Fibroblast of lung (primary cell): Measurements from ENCODE around the gene SLIT3. TPM values are rescaled to one million over a fixed set of nuclear protein-coding genes. Genes with fewer than 3 reads are reported as not detected.
A peak's percentile ranks its signal among the peaks of the same experiment; 100 is the strongest.

Experiments used
- DNase-seq, 2 donors: peaks; one replicate each; pipeline versions ENCODE4 v3.0.0 to v3.0.0-alpha.2; 2010; ENCODE audit warnings: low read depth in 2 of 2
- H2AFZ ChIP-seq: 2 replicates; pipeline ENCODE4 v1.5.1; 2012; ENCODE audit warnings: low read length, control low read depth, inconsistent platforms
- H3K27ac ChIP-seq: 2 replicates; pipeline ENCODE4 v1.5.1; 2011; ENCODE audit warnings: low read length, control low read depth; ENCODE audit not compliant: insufficient read depth
- H3K27me3 ChIP-seq: 2 replicates; pipeline ENCODE4 v1.5.1; 2011; ENCODE audit warnings: mild to moderate bottlenecking, low read length; ENCODE audit not compliant: control insufficient read depth, insufficient read depth
- H3K36me3 ChIP-seq: 2 replicates; pipeline ENCODE4 v1.5.1; 2011; ENCODE audit warnings: low read length; ENCODE audit not compliant: control insufficient read depth, insufficient read depth
- H3K4me1 ChIP-seq: 2 replicates; pipeline ENCODE4 v1.5.1; 2011; ENCODE audit warnings: low read length; ENCODE audit not compliant: control insufficient read depth, insufficient read depth; ENCODE audit errors: extremely low read depth
- H3K4me2 ChIP-seq: 2 replicates; pipeline ENCODE4 v1.5.1; 2011; ENCODE audit warnings: low read length, control low read depth; ENCODE audit not compliant: insufficient read depth; ENCODE audit errors: extremely low read depth
- H3K4me3 ChIP-seq, 4 experiments: fragments of 200-600 bp in 1 of 4; sonication (generic) in 1 of 4; replicated peaks in 1 of 4; 2 replicates each; pipeline ENCODE4 v1.5.1; 2011 to 2016; ENCODE audit warnings: low read length in 4 of 4, low read depth in 3 of 4, mild to moderate bottlenecking in 3 of 4, control low read depth in 2 of 4, inconsistent platforms in 1 of 4, mixed read lengths in 1 of 4; ENCODE audit not compliant: insufficient read depth in 1 of 4; ENCODE audit errors: control extremely low read depth in 1 of 4
- H3K79me2 ChIP-seq: 2 replicates; pipeline ENCODE4 v1.5.1; 2012; ENCODE audit warnings: mild to moderate bottlenecking, low read length, inconsistent platforms; ENCODE audit not compliant: control insufficient read depth, insufficient read depth
- H3K9ac ChIP-seq: 2 replicates; pipeline ENCODE4 v1.5.1; 2011; ENCODE audit warnings: mild to moderate bottlenecking, low read length, control low read depth; ENCODE audit not compliant: insufficient read depth
- H3K9me3 ChIP-seq: 2 replicates; pipeline ENCODE4 v1.5.1; 2012; ENCODE audit warnings: low read depth, low read length; ENCODE audit not compliant: control insufficient read depth, insufficient read depth
- H4K20me1 ChIP-seq: 2 replicates; pipeline ENCODE4 v1.5.1; 2011; ENCODE audit warnings: low read length; ENCODE audit not compliant: control insufficient read depth, insufficient read depth; ENCODE audit errors: extremely low read depth
- EZH2 ChIP-seq: IDR thresholded peaks from 2 replicates; pipeline ENCODE4 v1.5.1; 2012; ENCODE audit warnings: low read length, control low read depth, mild to moderate bottlenecking; ENCODE audit errors: missing control alignments
- polyA plus RNA-seq, 2 donors: library from polyadenylated mRNA; depleted of rRNA in 1 of 2; stranded (reverse) in 1 of 2; unstranded in 1 of 2; fragments of >200 nt; gene quantifications; 2 replicates each; pipeline ENCODE4 v1.2.1, GENCODE V29; 2011 to 2012; ENCODE audit warnings: missing spikeins in 1 of 2
- total RNA-seq: library from RNA; depleted of rRNA; stranded (reverse); fragments of >200 nt; gene quantifications from 2 replicates; pipeline ENCODE4 v1.2.1, GENCODE V29; 2014
- TF ChIP-seq, protein P1 (sequence below), 2 donors: IDR thresholded peaks in 1 of 2; conservative IDR thresholded peaks in 1 of 2; 1 replicate in 1 of 2; 2 replicates in 1 of 2; pipeline ENCODE4 v1.5.1; 2011 to 2012; ENCODE audit warnings: low read length in 2 of 2, control low read depth in 1 of 2, inconsistent platforms in 1 of 2, low read depth in 1 of 2, mild to moderate bottlenecking in 1 of 2

SLIT3 gene
- total and polyA plus RNA-seq, 2 donors (not counting 1 experiment from before 2014, with no cell fraction given): 1.6 to 4.6 TPM

- H3K4me3 ChIP-seq: no peak overlapping the region
- no peaks in the 10 kb centered on the region for H3K9me3 ChIP-seq
- H2AFZ ChIP-seq: no peak overlapping the region
- H3K9ac ChIP-seq: no peak overlapping the region
- H3K27ac ChIP-seq: no peak overlapping the region
- no peaks in the 10 kb centered on the region for H3K36me3 ChIP-seq
- DNase-seq: no peak
- no peak overlapping the region for H3K4me2 ChIP-seq
- H3K4me1 ChIP-seq: no peaks in the 10 kb centered on the region
- H3K27me3 ChIP-seq: no peaks in the 10 kb centered on the region
- TF ChIP-seq EZH2: no peak
- no peaks in the 10 kb centered on the region for H3K79me2 ChIP-seq
- no peaks in the 10 kb centered on the region for H4K20me1 ChIP-seq
Observed at GRCh38 chr5:168917947-168918600, 382.9 kb downstream of the SLIT3 start.

DNA sequence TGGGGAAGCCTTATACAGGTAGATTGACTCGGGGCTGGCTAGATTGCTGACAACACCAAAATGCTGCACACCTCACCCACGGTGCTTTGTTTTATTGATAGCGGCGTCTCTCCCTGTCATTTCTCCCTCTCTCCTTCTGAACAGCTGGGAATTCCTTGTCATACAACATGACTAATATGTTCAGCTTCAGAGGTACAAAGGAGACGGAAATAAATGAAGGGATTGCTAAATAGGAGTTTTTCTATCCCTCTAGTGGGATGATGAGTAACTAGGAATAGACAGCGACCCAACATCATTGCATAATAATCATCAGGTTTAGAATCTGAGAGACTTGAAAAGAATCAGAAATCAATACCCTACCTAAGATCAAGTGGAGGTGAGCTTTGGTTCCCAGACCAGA is 384.1 kb downstream of the SLIT3 start:
- Histone ChIP-seq H3K9me3 (no peaks in the 10 kb centered on the region), H3K4me1 (no peaks in the 10 kb centered on the region), H3K4me3 (no peak overlapping the region), H3K27ac (no peak overlapping the region), H3K36me3 (no peaks in the 10 kb centered on the region), H3K27me3 (no peaks in the 10 kb centered on the region), H3K79me2 (no peaks in the 10 kb centered on the region), H2AFZ (no peak overlapping the region), H3K9ac (no peak overlapping the region), H4K20me1 (no peaks in the 10 kb centered on the region), H3K4me2 (no peak overlapping the region)
- TF ChIP-seq, protein P1, sequence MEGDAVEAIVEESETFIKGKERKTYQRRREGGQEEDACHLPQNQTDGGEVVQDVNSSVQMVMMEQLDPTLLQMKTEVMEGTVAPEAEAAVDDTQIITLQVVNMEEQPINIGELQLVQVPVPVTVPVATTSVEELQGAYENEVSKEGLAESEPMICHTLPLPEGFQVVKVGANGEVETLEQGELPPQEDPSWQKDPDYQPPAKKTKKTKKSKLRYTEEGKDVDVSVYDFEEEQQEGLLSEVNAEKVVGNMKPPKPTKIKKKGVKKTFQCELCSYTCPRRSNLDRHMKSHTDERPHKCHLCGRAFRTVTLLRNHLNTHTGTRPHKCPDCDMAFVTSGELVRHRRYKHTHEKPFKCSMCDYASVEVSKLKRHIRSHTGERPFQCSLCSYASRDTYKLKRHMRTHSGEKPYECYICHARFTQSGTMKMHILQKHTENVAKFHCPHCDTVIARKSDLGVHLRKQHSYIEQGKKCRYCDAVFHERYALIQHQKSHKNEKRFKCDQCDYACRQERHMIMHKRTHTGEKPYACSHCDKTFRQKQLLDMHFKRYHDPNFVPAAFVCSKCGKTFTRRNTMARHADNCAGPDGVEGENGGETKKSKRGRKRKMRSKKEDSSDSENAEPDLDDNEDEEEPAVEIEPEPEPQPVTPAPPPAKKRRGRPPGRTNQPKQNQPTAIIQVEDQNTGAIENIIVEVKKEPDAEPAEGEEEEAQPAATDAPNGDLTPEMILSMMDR (conservative IDR thresholded peaks at IDR 0.05 in 1 of 2, IDR thresholded peaks at IDR 0.05 in 1 of 2; ENCODE audit: low read depth in 1 of 2, low read length in 2 of 2): no peak
- TF ChIP-seq EZH2: no peak
- DNase-seq: peak in 1 of 2 donors; percentile 29

DNA sequence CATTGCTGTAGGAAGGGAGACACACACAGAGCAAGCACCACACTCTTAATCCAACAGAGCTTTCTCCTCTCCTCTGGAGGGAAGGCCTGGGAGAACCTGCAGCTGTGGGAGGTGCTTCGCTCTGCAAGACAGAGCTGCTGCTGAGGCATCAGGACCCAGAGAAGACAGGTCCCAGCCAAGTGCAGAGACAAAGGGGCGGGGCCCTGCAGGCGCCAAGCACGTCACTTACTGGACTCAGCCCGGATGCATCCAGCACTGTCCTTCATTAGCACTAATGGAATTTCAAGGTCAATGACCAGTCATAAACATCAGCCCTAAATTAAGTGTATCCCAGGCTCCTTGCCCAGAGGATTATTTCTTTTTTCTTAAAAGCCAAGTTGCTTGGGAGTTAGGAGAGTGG is 384.7 kb downstream of the SLIT3 start:
- H3K9me3 ChIP-seq: no peaks in the 10 kb centered on the region
- no peak overlapping the region for H3K27ac ChIP-seq
- no peaks in the 10 kb centered on the region for H3K4me1 ChIP-seq
- no peak overlapping the region for H3K4me2 ChIP-seq
- no peak overlapping the region for H3K4me3 ChIP-seq
- H3K9ac ChIP-seq: no peak overlapping the region
- H3K27me3 ChIP-seq: no peaks in the 10 kb centered on the region
- H2AFZ ChIP-seq: no peak overlapping the region
- H4K20me1 ChIP-seq: no peaks in the 10 kb centered on the region
- no peaks in the 10 kb centered on the region for H3K36me3 ChIP-seq
- no peak for DNase-seq
- H3K79me2 ChIP-seq: no peaks in the 10 kb centered on the region
- TF ChIP-seq EZH2: no peak
- TF ChIP-seq, protein P1 (conservative IDR thresholded peaks at IDR 0.05 in 1 of 2, IDR thresholded peaks at IDR 0.05 in 1 of 2; ENCODE audit: low read depth in 1 of 2, low read length in 2 of 2): no peak
